Measurements from ENCODE around the gene SPATS1. TPM values are rescaled to one million over a fixed set of nuclear protein-coding genes. Genes with fewer than 3 reads are reported as not detected.
"Not testable (repeated sequence)": the region's sequence is repeated elsewhere in the genome, so short reads cannot be mapped to it uniquely, and the experiment has no call there.

Gene SPATS1
- total RNA-seq, 1 experiment from 2014 or later = not detected

DNA sequence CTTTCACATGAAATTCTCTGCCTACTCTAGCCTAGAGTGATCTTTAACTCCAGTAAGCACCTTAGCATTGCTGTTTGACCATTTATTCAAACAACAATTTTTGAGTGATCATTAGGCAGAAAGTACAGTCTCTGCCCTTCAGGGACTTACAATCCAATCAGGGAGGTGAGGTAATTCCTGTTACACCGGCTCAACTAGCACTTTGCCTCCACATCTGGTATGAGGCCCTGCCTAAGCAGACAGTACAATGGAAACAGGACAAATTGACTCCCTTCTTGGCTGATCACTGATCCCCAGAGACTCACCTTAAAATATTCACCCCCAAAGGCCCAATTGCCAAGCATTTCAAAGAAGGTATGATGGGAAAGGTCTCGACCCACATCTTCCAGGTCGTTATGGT, 30.7 kb upstream of the SPATS1 start:
- H2AFZ ChIP-seq (ENCODE audit: low read length) = no peak overlapping the region
- TF ChIP-seq, protein P1, sequence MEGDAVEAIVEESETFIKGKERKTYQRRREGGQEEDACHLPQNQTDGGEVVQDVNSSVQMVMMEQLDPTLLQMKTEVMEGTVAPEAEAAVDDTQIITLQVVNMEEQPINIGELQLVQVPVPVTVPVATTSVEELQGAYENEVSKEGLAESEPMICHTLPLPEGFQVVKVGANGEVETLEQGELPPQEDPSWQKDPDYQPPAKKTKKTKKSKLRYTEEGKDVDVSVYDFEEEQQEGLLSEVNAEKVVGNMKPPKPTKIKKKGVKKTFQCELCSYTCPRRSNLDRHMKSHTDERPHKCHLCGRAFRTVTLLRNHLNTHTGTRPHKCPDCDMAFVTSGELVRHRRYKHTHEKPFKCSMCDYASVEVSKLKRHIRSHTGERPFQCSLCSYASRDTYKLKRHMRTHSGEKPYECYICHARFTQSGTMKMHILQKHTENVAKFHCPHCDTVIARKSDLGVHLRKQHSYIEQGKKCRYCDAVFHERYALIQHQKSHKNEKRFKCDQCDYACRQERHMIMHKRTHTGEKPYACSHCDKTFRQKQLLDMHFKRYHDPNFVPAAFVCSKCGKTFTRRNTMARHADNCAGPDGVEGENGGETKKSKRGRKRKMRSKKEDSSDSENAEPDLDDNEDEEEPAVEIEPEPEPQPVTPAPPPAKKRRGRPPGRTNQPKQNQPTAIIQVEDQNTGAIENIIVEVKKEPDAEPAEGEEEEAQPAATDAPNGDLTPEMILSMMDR (conservative IDR thresholded peaks at IDR 0.05; ENCODE audit: low read depth, low read length) = no peak
- no peak for TF ChIP-seq EZH2phosphoT487 (IDR thresholded peaks at IDR 0.05; ENCODE audit: borderline replicate concordance, low read length)
- no peak for TF ChIP-seq EZH2 (IDR thresholded peaks at IDR 0.05; ENCODE audit: low read length, unreplicated experiment)
- H3K27me3 ChIP-seq (ENCODE audit: low read length) = no peaks in the 10 kb centered on the region; the same call in 1 of the 2 replicates
- H3K27ac ChIP-seq (ENCODE audit: low read length) = no peak overlapping the region
- no peaks in the 10 kb centered on the region for H4K20me1 ChIP-seq (ENCODE audit: low read length)
- H3K9me3 ChIP-seq (ENCODE audit: low read length) = no peaks in the 10 kb centered on the region
- no peaks in the 10 kb centered on the region for H3K9me2 ChIP-seq (replicated peaks; ENCODE audit: low read length)
- intact Hi-C loops (cut with micrococcal nuclease) = no loop called here
- peaks cover 22% of the 10 kb centered on the region for H3K36me3 ChIP-seq (ENCODE audit: low read depth, low read length)
- DNase-seq (no peak), ATAC-seq (no peak)
- peak overlapping the region; percentile 88 for H3K4me3 ChIP-seq (ENCODE audit: low read length)
- H3K4me2 ChIP-seq (ENCODE audit: low read length) = peak overlapping the region; percentile 86
- POLR2A ChIA-PET (ENCODE audit: unreplicated experiment) = no interaction called here
- no peaks in the 10 kb centered on the region for H3F3A ChIP-seq (ENCODE audit: low read length, unreplicated experiment)
- CTCF ChIA-PET = no interaction called here
- peaks cover 6% of the 10 kb centered on the region for H3K4me1 ChIP-seq (ENCODE audit: insufficient read depth, low read length)
- no peak overlapping the region for H3K9ac ChIP-seq (ENCODE audit: low read length)
- H3K79me2 ChIP-seq (ENCODE audit: low read length) = peaks cover 16% of the 10 kb centered on the region
- BruUV-seq (replicated peaks) = no TSS peak

DNA sequence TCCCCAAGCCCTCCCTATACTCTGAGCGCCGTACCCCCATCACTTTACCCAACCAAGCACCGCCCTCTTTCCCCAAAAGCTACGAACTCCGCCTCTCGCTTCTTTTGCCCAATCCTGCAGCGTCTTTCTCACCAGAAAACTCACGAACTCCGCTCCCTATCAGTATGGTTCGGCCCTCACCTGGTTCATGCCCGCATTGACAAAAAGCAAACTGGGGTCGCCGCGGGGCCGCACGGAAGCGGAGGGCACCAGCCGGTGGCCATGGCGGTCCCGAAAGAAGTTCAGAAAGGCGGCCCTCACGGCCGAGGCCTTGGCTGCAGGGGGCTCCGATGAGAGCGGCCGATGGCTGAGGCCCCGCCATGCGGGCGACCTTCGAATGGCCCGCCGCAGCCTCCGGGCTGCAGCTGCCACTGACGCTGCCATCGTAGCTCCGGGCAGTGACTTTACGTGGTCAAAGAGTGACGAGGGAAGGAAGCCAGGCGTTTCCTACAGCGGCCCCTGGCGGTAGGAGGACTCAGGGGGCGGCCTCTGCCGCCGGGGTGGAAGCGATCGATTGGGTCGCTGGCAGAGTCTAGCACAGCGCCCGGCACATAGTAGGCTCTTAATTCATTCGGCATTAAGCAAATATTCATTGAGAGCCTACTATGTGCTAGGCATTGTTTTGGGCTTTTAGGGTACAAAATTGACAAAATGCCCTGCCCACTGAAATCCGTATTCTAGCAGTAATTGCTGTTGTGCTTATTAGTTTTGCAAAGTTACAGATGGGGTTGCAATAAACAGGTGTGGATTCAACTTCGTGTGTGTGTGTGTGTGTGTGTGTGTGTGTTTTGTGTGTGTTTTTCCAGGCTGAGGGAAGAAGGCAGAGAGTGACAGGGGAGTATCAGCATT, 29.3 kb upstream of the SPATS1 start, which contains the start of gene AARS2:
AARS2 (minus strand) TSS at position 447 of the 888 bp plus-strand sequence; CDS start at position 423, 24 bp downstream.
- peak; percentile 97 for ATAC-seq
- peak within 1 kb of the TSS; percentile 93 for H2AFZ ChIP-seq (ENCODE audit: low read length)
- TF ChIP-seq EZH2 (IDR thresholded peaks at IDR 0.05; ENCODE audit: low read length, unreplicated experiment) (no peak), EZH2phosphoT487 (IDR thresholded peaks at IDR 0.05; ENCODE audit: borderline replicate concordance, low read length) (no peak)
- TF ChIP-seq, protein P1 (conservative IDR thresholded peaks at IDR 0.05; ENCODE audit: low read depth, low read length) = peak; percentile 96
- peak within 1 kb of the TSS; percentile 86 for H3K4me2 ChIP-seq (ENCODE audit: low read length)
- ChIA-PET CTCF (interaction anchor here (0.5 to 0.9 kb wide), 4 partner anchors 25 to 421 kb away, joined by 3 to 4 read pairs (median 4); no protein-coding TSS in a partner anchor), POLR2A (ENCODE audit: unreplicated experiment) (no interaction called here)
- H3K9ac ChIP-seq (ENCODE audit: low read length) = peak within 1 kb of the TSS; percentile 91
- peak; percentile 89 for DNase-seq
- H3K9me2 ChIP-seq (replicated peaks; ENCODE audit: low read length) = no peaks in the 10 kb centered on the region
- BruUV-seq (replicated peaks) = no TSS peak
- peaks cover 22% of the 10 kb centered on the region for H3K36me3 ChIP-seq (ENCODE audit: low read depth, low read length)
- 0 out of 2 replicates have a peak within 1 kb of the TSS, but pooled peaks have one; percentile 16 for H3K27ac ChIP-seq (ENCODE audit: low read length)
- peak within 1 kb of the TSS; percentile 88 for H3K4me3 ChIP-seq (ENCODE audit: low read length)
- no peaks in the 10 kb centered on the region for H4K20me1 ChIP-seq (ENCODE audit: low read length)
- peaks cover 6% of the 10 kb centered on the region for H3K27me3 ChIP-seq (ENCODE audit: low read length)
- peaks cover 6% of the 10 kb centered on the region for H3K4me1 ChIP-seq (ENCODE audit: insufficient read depth, low read length)
- no peaks in the 10 kb centered on the region for H3F3A ChIP-seq (ENCODE audit: low read length, unreplicated experiment)
- H3K79me2 ChIP-seq (ENCODE audit: low read length) = peaks cover 16% of the 10 kb centered on the region
- no peaks in the 10 kb centered on the region for H3K9me3 ChIP-seq (ENCODE audit: low read length)
- intact Hi-C loops (cut with micrococcal nuclease) = no loop called here

DNA sequence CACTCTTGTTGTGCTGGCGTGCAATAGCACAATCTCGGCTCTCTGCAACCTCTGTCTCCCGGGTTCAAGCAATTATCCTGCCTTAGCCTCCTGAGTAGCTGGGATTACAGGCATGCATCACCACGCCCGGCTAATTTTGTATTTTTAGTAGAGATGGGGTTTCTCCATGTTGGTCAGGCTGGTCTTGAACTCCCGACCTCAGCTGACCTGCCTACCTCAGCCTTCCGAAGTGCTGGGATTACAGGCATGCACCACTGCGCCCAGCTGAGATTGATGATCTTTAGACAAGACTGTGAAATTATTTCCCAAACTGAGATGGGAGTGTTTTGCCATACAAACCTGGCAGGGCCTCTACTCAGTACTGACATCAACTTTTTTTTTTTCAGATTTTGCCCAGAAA, 27.8 kb upstream of the SPATS1 start:
- DNase-seq; H3K4me2 ChIP-seq (ENCODE audit: low read length); H3K9ac ChIP-seq (ENCODE audit: low read length); H3K27ac ChIP-seq (ENCODE audit: low read length); H3K4me1 ChIP-seq (ENCODE audit: insufficient read depth, low read length); H3K9me2 ChIP-seq (replicated peaks; ENCODE audit: low read length); ATAC-seq; H4K20me1 ChIP-seq (ENCODE audit: low read length); H3F3A ChIP-seq (ENCODE audit: low read length, unreplicated experiment); BruUV-seq (replicated peaks); H2AFZ ChIP-seq (ENCODE audit: low read length); CTCF ChIA-PET; H3K4me3 ChIP-seq (ENCODE audit: low read length); intact Hi-C loops (cut with micrococcal nuclease); POLR2A ChIA-PET (ENCODE audit: unreplicated experiment); H3K9me3 ChIP-seq (ENCODE audit: low read length): not testable (repeated sequence)
- peaks cover 16% of the 10 kb centered on the region for H3K79me2 ChIP-seq (ENCODE audit: low read length)
- H3K27me3 ChIP-seq (ENCODE audit: low read length) = peaks cover 21% of the 10 kb centered on the region
- H3K36me3 ChIP-seq (ENCODE audit: low read depth, low read length) = peaks cover 16% of the 10 kb centered on the region; the same call in 1 of the 2 replicates
